ENCODE measurements around the gene ARHGEF33.

ARHGEF33 gene

GRCh38 chr2:38871432-38871831 lies 18.2 kb upstream of the ARHGEF33 start:
- no peak overlapping the region for H3K4me3 ChIP-seq (ENCODE audit: low read depth, low read length)
- no peak for DNase-seq (ENCODE audit: low read depth)
- no peak for TF ChIP-seq CTCF (IDR thresholded peaks at IDR 0.05; ENCODE audit: low read depth, low read length, missing control alignments)
- in situ Hi-C loops (cut with HindIII; ENCODE audit: low sequenced_read_pairs), result no loop called here

GRCh38 chr2:38873763-38874162 lies 15.9 kb upstream of the ARHGEF33 start:
- in situ Hi-C loops (cut with HindIII; ENCODE audit: low sequenced_read_pairs), result no loop called here
- TF ChIP-seq CTCF (IDR thresholded peaks at IDR 0.05; ENCODE audit: low read depth, low read length, missing control alignments), result no peak
- H3K4me3 ChIP-seq (ENCODE audit: low read depth, low read length), result no peak overlapping the region
- DNase-seq (ENCODE audit: low read depth), result no peak

- no peak for TF ChIP-seq CTCF (IDR thresholded peaks at IDR 0.05; ENCODE audit: low read depth, low read length, missing control alignments)
- no peak for DNase-seq (ENCODE audit: low read depth)
- in situ Hi-C loops (cut with HindIII; ENCODE audit: low sequenced_read_pairs), result no loop called here
- peak overlapping the region; percentile 94 for H3K4me3 ChIP-seq (ENCODE audit: low read depth, low read length)
These were observed 14.5 kb upstream of the ARHGEF33 start for GRCh38 chr2:38875227-38875575.

GRCh38 chr2:38875576-38876367 lies 13.9 kb upstream of the ARHGEF33 start, which contains the start of the genes DHX57 and MORN2:
Gene DHX57 (minus strand): TSS chr2:38875934. CDS start chr2:38868405, 7,529 bp downstream.
Gene MORN2 (plus strand): TSS chr2:38875976.
- no peak for TF ChIP-seq CTCF (IDR thresholded peaks at IDR 0.05; ENCODE audit: low read depth, low read length, missing control alignments)
- peak within 1 kb of the TSS; percentile 94 for H3K4me3 ChIP-seq (ENCODE audit: low read depth, low read length)
- peak; percentile 34 for DNase-seq (ENCODE audit: low read depth)
- in situ Hi-C loops (cut with HindIII; ENCODE audit: low sequenced_read_pairs), result no loop called here

- no peak for DNase-seq (ENCODE audit: low read depth)
- TF ChIP-seq CTCF (IDR thresholded peaks at IDR 0.05; ENCODE audit: low read depth, low read length, missing control alignments), result no peak
- peak overlapping the region; percentile 94 for H3K4me3 ChIP-seq (ENCODE audit: low read depth, low read length)
- in situ Hi-C loops (cut with HindIII; ENCODE audit: low sequenced_read_pairs), result no loop called here
These were observed 13.3 kb upstream of the ARHGEF33 start for GRCh38 chr2:38876407-38876806.

- no peak for DNase-seq (ENCODE audit: low read depth)
- TF ChIP-seq CTCF (IDR thresholded peaks at IDR 0.05; ENCODE audit: low read depth, low read length, missing control alignments), result no peak
- H3K4me3 ChIP-seq (ENCODE audit: low read depth, low read length), result no peak overlapping the region
- in situ Hi-C loops (cut with HindIII; ENCODE audit: low sequenced_read_pairs), result no loop called here
These were observed 3.6 kb upstream of the ARHGEF33 start for GRCh38 chr2:38886063-38886462.
